Activated CD8-positive, alpha-beta memory T cell treated with anti-CD3 and anti-CD28 coated beads, Interleukin-2, amount 50 U/mL, for 48 hours (primary cell): Measurements from ENCODE around the gene MRGPRD.

Experiments used
- DNase-seq: peaks from one replicate; pipeline ENCODE4 v3.0.0-alpha.2; 2020

Gene MRGPRD

DNA sequence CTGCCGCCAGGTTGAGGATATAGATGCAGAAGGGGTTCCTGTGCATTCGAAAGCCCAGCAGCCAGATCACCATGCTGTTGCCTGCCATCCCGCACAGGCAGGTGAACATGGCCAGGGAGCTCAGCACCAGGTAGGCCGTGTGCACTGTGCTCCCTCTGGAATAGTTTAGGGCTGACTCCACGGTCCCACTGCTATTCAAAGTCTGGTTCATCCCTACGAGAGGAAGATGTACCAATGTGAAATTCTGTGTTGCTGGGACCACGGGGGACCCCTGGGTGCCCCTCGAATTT is at the start of gene MRGPRD:
MRGPRD (minus strand) TSS at position 211 of the 290 bp plus-strand sequence; CDS start at position 211, 0 bp downstream.
- DNase-seq = no peak

DNA sequence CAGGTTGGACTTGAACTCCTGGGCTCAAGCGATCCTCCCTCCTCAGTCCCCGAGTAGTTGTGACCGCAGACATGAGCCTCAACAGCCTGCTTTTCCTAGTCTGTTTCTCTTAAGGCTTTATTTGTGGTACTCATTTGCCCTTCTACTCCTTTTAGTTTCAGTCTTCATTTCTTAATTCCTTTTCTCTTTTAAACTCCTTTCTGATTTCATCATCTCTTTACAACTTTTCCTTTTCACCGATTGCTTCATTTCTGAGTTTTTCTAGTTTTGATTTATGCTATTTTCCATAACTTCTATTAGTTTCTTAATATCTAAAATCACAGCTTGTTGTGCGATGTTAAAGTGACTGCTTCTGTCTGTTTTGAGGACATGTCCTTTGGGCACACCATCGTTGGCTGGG is 49.5 kb upstream of the MRGPRD start:
- no peak for DNase-seq

GRCh38 chr11:69027704-69028372 is 47.1 kb upstream of the MRGPRD start:
- DNase-seq = no peak

- DNase-seq = no peak
Observed at GRCh38 chr11:69024509-69024908, 43.7 kb upstream of the MRGPRD start.

DNA sequence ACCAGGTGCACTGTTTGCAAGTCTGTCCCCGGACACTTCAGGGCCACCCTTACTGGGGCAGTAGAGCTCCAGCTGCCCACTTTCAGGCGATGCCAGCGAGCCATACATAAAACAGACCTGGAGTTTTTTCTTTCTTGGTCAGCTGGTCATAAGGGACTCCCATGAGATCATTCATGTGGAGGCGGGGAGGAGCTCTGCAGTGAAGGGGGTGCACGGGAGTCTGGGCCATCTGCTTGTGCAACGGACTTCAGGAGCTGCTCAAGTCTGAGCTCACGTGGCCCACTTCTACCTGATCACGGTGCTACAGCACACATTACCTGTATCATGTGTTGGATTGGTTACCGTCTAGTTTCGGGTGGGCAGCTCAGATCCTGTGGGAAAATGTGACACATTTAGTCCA is 41.5 kb upstream of the MRGPRD start:
- DNase-seq = no peak

DNA sequence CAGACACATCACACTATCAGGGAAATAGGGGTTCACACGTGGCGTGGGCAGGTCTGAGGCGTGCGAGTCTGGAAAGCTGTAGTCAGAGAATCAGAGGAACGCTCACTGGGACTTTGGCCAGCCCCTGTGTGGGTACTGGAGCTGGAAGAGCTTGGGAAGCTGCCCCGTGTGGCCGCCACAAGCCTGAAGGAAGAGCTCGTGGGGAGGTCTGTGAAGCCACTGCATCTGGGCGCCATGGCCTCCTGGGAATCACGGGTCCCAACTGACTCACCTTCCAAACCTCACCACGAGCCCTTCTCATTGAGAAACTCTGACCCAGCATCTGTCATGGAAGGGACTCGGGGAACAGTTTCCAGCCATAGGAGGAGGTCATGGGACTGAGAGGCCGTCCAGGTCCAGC is 38.1 kb upstream of the MRGPRD start:
- DNase-seq = no peak

GRCh38 chr11:69017951-69018350 is 37.2 kb upstream of the MRGPRD start:
- no peak for DNase-seq

- no peak for DNase-seq
Observed at GRCh38 chr11:69014898-69015549, 34.2 kb upstream of the MRGPRD start.

- DNase-seq = no peak
Observed at GRCh38 chr11:69014084-69014851, 33.5 kb upstream of the MRGPRD start.

DNA sequence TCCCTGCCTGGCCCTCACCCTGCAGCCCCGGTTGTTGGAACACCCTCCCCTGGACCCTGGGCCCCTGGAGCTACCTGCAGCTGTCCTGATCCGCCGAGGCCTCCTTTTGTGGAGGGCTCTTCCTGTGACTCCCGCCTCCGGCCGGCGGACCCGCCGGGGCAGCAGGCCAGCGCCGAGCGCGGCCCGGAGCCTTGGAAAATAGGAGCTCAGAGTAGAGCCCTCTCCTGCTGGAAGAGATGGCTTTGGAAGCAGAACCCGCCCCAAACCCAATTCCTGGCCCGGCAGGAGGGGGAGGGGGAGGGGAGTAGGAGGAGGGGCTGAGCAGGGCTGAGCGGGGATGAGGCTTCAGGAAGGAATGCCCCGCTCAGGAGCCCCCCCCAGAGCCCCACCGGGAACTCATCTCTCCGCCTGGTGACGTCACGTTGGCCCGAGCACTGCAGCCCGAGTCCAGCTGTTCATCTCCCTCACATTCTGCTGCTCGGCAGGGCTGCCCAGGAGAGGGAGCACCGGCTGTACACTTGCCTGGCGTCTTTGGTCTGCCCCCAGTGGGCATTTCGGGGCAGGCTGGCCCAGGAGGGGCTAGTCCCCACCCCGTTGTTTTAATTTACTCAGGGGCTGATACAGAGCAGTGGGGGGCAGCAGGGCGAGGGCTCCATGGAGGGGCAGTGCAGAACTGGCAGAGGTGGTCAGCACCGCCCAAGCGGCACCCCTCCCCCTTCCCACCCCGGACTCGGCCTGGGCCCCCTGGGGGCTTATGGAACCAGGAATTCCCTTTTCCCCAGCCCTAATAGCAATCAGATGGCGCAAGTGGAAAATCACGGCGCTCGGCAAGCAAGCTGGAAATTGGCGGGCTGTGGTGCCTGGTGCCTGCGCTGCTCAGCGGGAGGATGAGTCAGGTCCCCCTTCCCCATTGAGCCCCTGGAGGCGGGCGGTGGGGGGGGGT is 32.5 kb upstream of the MRGPRD start, which contains the start of gene MRGPRF:
MRGPRF (minus strand) TSS at position 238 of the 943 bp plus-strand sequence. CDS start 3,345 bp downstream, outside the sequence.
- DNase-seq = no peak

DNA sequence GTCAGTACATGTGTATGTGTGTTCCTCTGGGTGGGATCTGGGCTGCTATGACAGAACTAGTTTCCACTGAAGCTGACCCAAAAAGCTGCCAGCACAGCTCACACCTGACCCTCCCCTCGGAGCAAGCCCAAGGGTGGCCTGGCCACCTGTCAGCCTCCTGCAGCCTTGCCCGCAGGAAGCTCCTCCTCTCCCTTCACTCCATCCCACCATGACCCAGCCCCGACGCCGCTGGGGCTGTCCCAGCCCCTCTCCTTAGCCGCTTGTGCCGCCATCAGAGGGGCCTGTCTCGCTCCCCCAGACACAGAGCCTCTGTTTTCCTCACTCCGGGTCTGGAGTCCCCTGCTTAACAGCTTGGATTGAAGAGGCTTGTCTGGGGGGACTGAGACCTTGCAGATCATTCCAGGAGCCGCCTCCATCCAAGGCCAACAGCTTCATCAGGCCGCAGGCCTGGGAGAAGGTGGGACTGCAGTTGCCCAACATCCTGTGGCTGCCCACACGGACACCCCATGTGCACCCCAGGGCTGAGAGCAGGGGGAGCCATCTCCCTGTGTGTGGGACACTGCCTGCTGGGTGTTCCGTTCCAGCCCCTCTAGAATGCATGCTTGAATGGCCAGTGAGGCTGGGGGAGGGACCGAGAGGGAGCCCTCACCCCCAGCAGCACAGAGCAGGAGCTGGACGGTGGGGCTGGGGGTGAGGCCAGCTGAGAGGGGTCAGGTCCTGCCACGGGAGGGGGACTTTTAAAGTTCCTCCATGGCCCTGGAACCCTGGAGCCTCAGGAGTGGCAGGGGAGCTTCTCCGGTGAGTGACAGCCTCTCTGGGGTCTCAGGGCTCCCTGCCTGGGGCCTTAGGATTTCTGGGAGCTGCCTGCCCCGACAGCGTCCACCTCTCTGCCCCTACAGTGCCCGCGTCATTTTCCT is 31.6 kb upstream of the MRGPRD start:
- no peak for DNase-seq

GRCh38 chr11:69011624-69012091 is 30.9 kb upstream of the MRGPRD start:
- no peak for DNase-seq

DNA sequence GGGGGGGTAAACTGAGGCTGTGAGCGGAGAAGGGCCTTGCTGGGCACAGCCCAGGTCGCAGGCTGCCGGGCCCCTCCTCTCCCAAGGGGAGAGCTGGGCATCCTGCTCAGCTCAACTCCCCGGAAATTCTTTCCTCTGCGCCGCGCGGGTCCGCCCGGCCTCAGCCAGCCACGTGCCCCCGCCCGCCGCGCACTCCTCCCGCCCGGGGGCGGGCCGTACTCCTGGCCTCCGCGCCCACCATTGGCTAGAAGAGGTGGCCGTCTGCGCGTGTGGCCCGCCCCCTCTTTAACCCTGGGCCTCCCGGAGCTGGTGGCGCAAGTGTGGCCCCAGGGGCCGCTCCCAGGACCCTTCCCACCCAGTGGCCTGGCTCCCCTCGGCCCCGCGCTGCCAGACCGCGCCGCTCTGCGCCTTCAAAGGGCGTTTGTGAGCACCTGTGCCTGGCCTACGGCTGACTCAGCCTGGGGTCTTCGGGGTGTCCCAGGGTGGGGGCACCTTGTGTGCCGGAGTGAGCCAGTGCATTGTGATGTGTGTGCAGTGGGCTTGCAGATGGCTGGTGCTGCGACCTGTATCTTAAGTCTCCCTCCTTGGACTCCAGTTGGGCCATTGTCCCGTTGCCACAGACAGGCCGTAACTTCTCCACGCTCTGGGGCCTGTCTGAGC is 30.3 kb upstream of the MRGPRD start:
- DNase-seq = peak; percentile 74

DNA sequence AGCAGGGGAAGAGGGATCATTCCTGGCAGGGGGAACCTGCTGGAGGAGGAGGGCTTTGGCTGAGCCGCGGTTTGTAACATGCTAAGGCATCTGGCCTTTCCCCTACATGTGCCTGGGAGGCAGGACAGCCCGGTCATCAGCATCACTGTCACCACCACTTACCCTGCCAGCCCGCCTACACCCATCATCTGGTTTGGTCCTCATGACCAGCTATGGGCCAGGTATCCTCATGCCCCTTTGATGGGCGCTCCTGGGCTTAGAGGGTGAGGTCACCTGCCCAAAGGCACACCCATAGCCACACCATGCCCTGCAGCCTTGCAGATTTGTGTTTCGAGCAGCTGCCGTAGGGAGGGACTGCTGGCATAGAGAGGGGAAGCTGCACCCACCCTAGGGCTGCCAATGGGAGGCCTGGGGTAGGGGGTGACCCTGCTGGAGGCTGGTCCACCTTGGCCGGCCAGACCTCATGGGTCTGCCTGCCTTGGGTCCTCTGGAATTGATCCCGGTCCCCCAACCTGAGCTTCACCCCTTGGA is 29.6 kb upstream of the MRGPRD start:
- DNase-seq = no peak

- DNase-seq = no peak
Observed at GRCh38 chr11:69009441-69010211, 28.8 kb upstream of the MRGPRD start.

GRCh38 chr11:69008737-69009440 is 28.1 kb upstream of the MRGPRD start:
- no peak for DNase-seq

GRCh38 chr11:69007975-69008381 is 27.2 kb upstream of the MRGPRD start:
- no peak for DNase-seq

- no peak for DNase-seq
Observed at GRCh38 chr11:69006816-69007215, 26.0 kb upstream of the MRGPRD start.
